GM12878 (cell line): ENCODE data around the gene ZNF367. TPM values are rescaled to one million over a fixed set of nuclear protein-coding genes. Genes with fewer than 3 reads are reported as not detected.

ENCODE experiments used
- ATAC-seq: fragments of 200-7000 bp; cut with Tn5 transposase; 3 replicates; pipeline ENCODE4 v1.9.1; 2020; ENCODE audit warnings: mild to moderate bottlenecking, moderate library complexity
- BruUV-seq: library from RNA; stranded (reverse); fragments of 400-500 nt; replicated peaks from 2 replicates; lab custom pipeline; 2021; lab: Mats Ljungman, UMichigan
- CTCF ChIA-PET: fragments of 300-600 bp; sonication (Branson Sonifier 250); formaldehyde crosslinking; extraction: SDS; loops from one replicate; lab custom pipeline; 2021; ENCODE audit warnings: inconsistent platforms; lab: Yijun Ruan, JAX
- POLR2A ChIA-PET: fragments of 350-600 bp; formaldehyde crosslinking; extraction: SDS; loops from one replicate; lab custom pipeline; 2021; ENCODE audit warnings: inconsistent platforms; lab: Charles Lee
- RAD21 ChIA-PET: fragments of 300-600 bp; sonication (Branson Sonifier 250); formaldehyde crosslinking; loops from one replicate; lab custom pipeline; 2023; ENCODE audit warnings: antibody characterized with exemption; ENCODE audit not compliant: unreplicated experiment; lab: Charles Lee
- SMC1A ChIA-PET: fragments of 300-600 bp; sonication (Branson Sonifier 250); formaldehyde crosslinking; loops from one replicate; lab custom pipeline; 2023; ENCODE audit not compliant: unreplicated experiment, uncharacterized antibody; lab: Charles Lee
- DNase-seq: peaks from one replicate; pipeline ENCODE4 v3.0.0-alpha.2; 2011; ENCODE audit warnings: low read depth, low spot score
- FAIRE-seq: peaks from 3 replicates; lab custom pipeline; 2011; peaks lifted over from hg19 to GRCh38; lab: Jason Lieb, UNC
- H2AFZ ChIP-seq: 2 replicates; pipeline ENCODE4 v1.6.0; 2011; ENCODE audit warnings: low read depth, low read length, control low read depth; ENCODE audit not compliant: control insufficient read depth
- H3K27ac ChIP-seq: 2 replicates; pipeline ENCODE4 v1.5.1; 2011; ENCODE audit warnings: control low read depth; ENCODE audit not compliant: control insufficient read depth, insufficient read depth
- H3K27me3 ChIP-seq, 2 experiments: replicated peaks in 1 of 2; 2 replicates each; pipeline versions ENCODE4 v1.6.0 to v1.6.1; 2011; ENCODE audit warnings: low read length in 1 of 2; ENCODE audit not compliant: control insufficient read depth in 2 of 2, insufficient read depth in 2 of 2
- H3K36me3 ChIP-seq, 2 experiments: 2 replicates each; pipeline ENCODE4 v1.5.1; 2011; ENCODE audit warnings: low read length in 1 of 2; ENCODE audit not compliant: control insufficient read depth in 2 of 2, insufficient read depth in 2 of 2
- H3K4me1 ChIP-seq: 2 replicates; pipeline ENCODE4 v1.6.1; 2011; ENCODE audit warnings: mild to moderate bottlenecking, low read length, moderate library complexity, mixed read lengths; ENCODE audit not compliant: control insufficient read depth, insufficient read depth
- H3K4me2 ChIP-seq: 2 replicates; pipeline ENCODE4 v1.6.0; 2011; ENCODE audit warnings: control low read depth; ENCODE audit not compliant: control insufficient read depth, insufficient read depth
- H3K4me3 ChIP-seq: fragments of 200-600 bp; sonication (generic); 2 replicates; pipeline ENCODE4 v1.5.1; 2016
- H3K79me2 ChIP-seq: 2 replicates; pipeline ENCODE4 v1.6.0; 2011; ENCODE audit warnings: low read length; ENCODE audit not compliant: control insufficient read depth, insufficient read depth
- H3K9ac ChIP-seq: 2 replicates; pipeline ENCODE4 v1.8.0; 2011; ENCODE audit warnings: low read length, control low read depth, mixed read lengths; ENCODE audit not compliant: control insufficient read depth, insufficient read depth
- H3K9me3 ChIP-seq: replicated peaks from 3 replicates; pipeline ENCODE4 v1.5.1; 2011; ENCODE audit warnings: mild to moderate bottlenecking, low read length; ENCODE audit not compliant: control insufficient read depth, insufficient read depth
- H4K20me1 ChIP-seq: 2 replicates; pipeline ENCODE4 v1.6.0; 2011; ENCODE audit not compliant: control insufficient read depth, insufficient read depth
- BCL11A ChIP-seq: IDR thresholded peaks from 2 replicates; pipeline ENCODE4 v1.6.1; 2011; ENCODE audit warnings: low read depth, low read length
- CBX5 ChIP-seq: sonication (generic); IDR thresholded peaks from 2 replicates; pipeline ENCODE4 v1.6.1; 2016; ENCODE audit warnings: low read depth, moderate library complexity, mild to moderate bottlenecking, inconsistent platforms
- FOXK2 ChIP-seq: fragments of 450-650 bp; IDR thresholded peaks from 2 replicates; pipeline ENCODE4 v1.6.1; 2017; ENCODE audit warnings: mild to moderate bottlenecking, moderate library complexity
- FOXM1 ChIP-seq: IDR thresholded peaks from 2 replicates; pipeline ENCODE4 v1.6.1; 2012; ENCODE audit warnings: low read depth, mild to moderate bottlenecking, inconsistent platforms, low read length, moderate library complexity
- HDAC6 ChIP-seq: fragments of 200-600 bp; sonication (generic); IDR thresholded peaks from one replicate; pipeline ENCODE4 v1.8.0; 2017; ENCODE audit warnings: antibody characterized with exemption; ENCODE audit not compliant: unreplicated experiment
- MEF2A ChIP-seq: IDR thresholded peaks from 2 replicates; pipeline ENCODE4 v1.6.1; 2011; ENCODE audit warnings: low read depth, mild to moderate bottlenecking, low read length, moderate library complexity; ENCODE audit not compliant: insufficient read depth
- POLR2A ChIP-seq: IDR thresholded peaks from 2 replicates; pipeline ENCODE4 v1.6.1; 2011; ENCODE audit warnings: low read depth, mild to moderate bottlenecking, low read length
- SIN3A ChIP-seq: IDR thresholded peaks from 2 replicates; pipeline ENCODE4 v1.6.1; 2012; ENCODE audit warnings: low read depth, low read length, improper control_type of control experiment
- SMAD5 ChIP-seq: IDR thresholded peaks from 2 replicates; pipeline ENCODE4 v1.6.1; 2016; ENCODE audit warnings: antibody characterized with exemption, low read depth
- SPI1 ChIP-seq: IDR thresholded peaks from 2 replicates; pipeline ENCODE4 v1.6.1; 2011; ENCODE audit warnings: low read depth, mild to moderate bottlenecking, low read length, moderate library complexity, borderline replicate concordance; ENCODE audit not compliant: insufficient read depth
- ZNF207 ChIP-seq: fragments of 450-650 bp; IDR thresholded peaks from 2 replicates; pipeline ENCODE4 v1.6.1; 2014; ENCODE audit warnings: antibody characterized with exemption, mild to moderate bottlenecking, borderline replicate concordance
- ZNF274 ChIP-seq: IDR thresholded peaks from one replicate; pipeline ENCODE4 v1.8.0; 2011; ENCODE audit not compliant: insufficient read length, insufficient read depth
- WGBS: methylation state at CpG from one replicate; pipeline ENCODE4 v1.1.6; 2016; ENCODE audit warnings: low lambda C conversion rate; ENCODE audit not compliant: insufficient replicate concordance, insufficient coverage; ENCODE audit errors: missing lambda C conversion rate; 5-methylcytosine and 5-hydroxymethylcytosine counted together
- in situ Hi-C: fragments of 300-500 bp; cut with MboI; formaldehyde crosslinking; loops from 9 replicates; pipeline ENCODE4 v1.14.3; 2018; ENCODE audit warnings: mixed read lengths
- intact Hi-C: fragments of 100-400 bp; cut with micrococcal nuclease; formaldehyde crosslinking; loops from one replicate; pipeline ENCODE4 v1.14.2; 2022; ENCODE audit not compliant: unreplicated experiment
- polyA plus RNA-seq, 11 experiments: library from polyadenylated mRNA; depleted of rRNA in 4 of 11; unstranded in 6 of 11; stranded (reverse) in 5 of 11; fragments of >200 nt; fragmentation: Nextera tagmentation in 4 of 11; fragmentation: Illumina TruSeq in 1 of 11; extraction: Ambion mirVana in 4 of 11; extraction: Trizol in 1 of 11; gene quantifications; 1 replicate in 1 of 11; 2 replicates in 10 of 11; pipeline versions ENCODE4 v1.2.1 to v1.2.3, GENCODE V29; 2011 to 2016; ENCODE audit warnings: inconsistent platforms in 2 of 11, missing spikeins in 2 of 11, low read depth in 1 of 11
- total RNA-seq, 4 experiments: library from RNA; depleted of rRNA in 3 of 4; stranded (reverse); fragments of >200 nt in 3 of 4; fragmentation: Illumina TruSeq in 1 of 4; extraction: Trizol in 1 of 4; gene quantifications; 2 replicates each; pipeline versions ENCODE4 v1.2.1 to v1.2.3, GENCODE V29; 2013 to 2021

Gene ZNF367
- total and polyA plus RNA-seq, 10 of the 15 experiments (the other 5 are each of a cell fraction or from before 2014, with no cell fraction given), result 2.9 to 16.3 (median 11.1) TPM

GRCh38 chr9:96340707-96341106 is 77.5 kb downstream of the ZNF367 start:
- no peaks in the 10 kb centered on the region for H4K20me1 ChIP-seq
- H3K4me1 ChIP-seq, result no peaks in the 10 kb centered on the region
- no peaks in the 10 kb centered on the region for H3K9me3 ChIP-seq
- ATAC-seq, result no peak
- TF ChIP-seq POLR2A (no peak), HDAC6 (no peak), FOXM1 (no peak), SIN3A (no peak), SPI1 (no peak), ZNF274 (no peak), CBX5 (no peak), MEF2A (no peak), BCL11A (no peak), SMAD5 (no peak), ZNF207 (no peak), FOXK2 (no peak)
- no peak overlapping the region for H2AFZ ChIP-seq
- H3K27me3 ChIP-seq, result no peaks in the 10 kb centered on the region
- 44% methylated on average over 3 of the region's 3 CpGs for WGBS
- H3K4me3 ChIP-seq, result no peak overlapping the region
- H3K27ac ChIP-seq, result no peak overlapping the region
- SMC1A ChIA-PET, result no interaction called here
- no peak for FAIRE-seq
- POLR2A ChIA-PET, result no interaction called here
- H3K79me2 ChIP-seq, result no peaks in the 10 kb centered on the region
- no peaks in the 10 kb centered on the region for H3K36me3 ChIP-seq
- in situ Hi-C loops, result no loop called here
- no peak overlapping the region for H3K4me2 ChIP-seq
- BruUV-seq, result no TSS peak
- H3K9ac ChIP-seq, result no peak overlapping the region
- intact Hi-C loops, result no loop called here
- RAD21 ChIA-PET, result no interaction called here
- CTCF ChIA-PET, result no interaction called here
- no peak for DNase-seq
